Glutamatergic neuron (in vitro differentiated cells): ENCODE measurements around the gene SEMG2. TPM values are rescaled to one million over a fixed set of nuclear protein-coding genes. Genes with fewer than 3 reads are reported as not detected.

Experiments used
- DNase-seq: peaks from one replicate; pipeline ENCODE4 v3.0.0; 2022
- H3K27ac Mint-ChIP-seq: one replicate; pipeline ENCODE4 v1.8.0; 2020; ENCODE audit warnings: mild to moderate bottlenecking, mixed read lengths, inconsistent platforms; ENCODE audit not compliant: unreplicated experiment
- H3K27me3 Mint-ChIP-seq: one replicate; pipeline ENCODE4 v1.8.0; 2020; ENCODE audit warnings: mild to moderate bottlenecking, moderate library complexity, mixed read lengths, inconsistent platforms; ENCODE audit not compliant: unreplicated experiment
- H3K36me3 Mint-ChIP-seq: one replicate; pipeline ENCODE4 v1.8.0; 2020; ENCODE audit warnings: mild to moderate bottlenecking, mixed read lengths, inconsistent platforms; ENCODE audit not compliant: unreplicated experiment
- H3K4me1 Mint-ChIP-seq: one replicate; pipeline ENCODE4 v1.8.0; 2020; ENCODE audit warnings: mild to moderate bottlenecking, low read depth, mixed read lengths, inconsistent platforms; ENCODE audit not compliant: unreplicated experiment
- H3K4me3 Mint-ChIP-seq: one replicate; pipeline ENCODE4 v1.8.0; 2020; ENCODE audit warnings: mild to moderate bottlenecking, mixed read lengths, inconsistent platforms; ENCODE audit not compliant: unreplicated experiment
- H3K9me3 Mint-ChIP-seq: one replicate; pipeline ENCODE4 v1.8.0; 2020; ENCODE audit warnings: mild to moderate bottlenecking, moderate library complexity, mixed read lengths, inconsistent platforms; ENCODE audit not compliant: unreplicated experiment
- CTCF ChIP-seq: fragments of 200-600 bp; sonication (generic); IDR thresholded peaks from one replicate; pipeline ENCODE4 v1.5.0; 2021; ENCODE audit not compliant: partially characterized antibody, unreplicated experiment
- total RNA-seq: library from RNA; stranded (reverse); fragmentation: NEBNext Ultra II Directional; extraction: Animal tissue kit (Norgen Biotek cat#: 25700); gene quantifications from one replicate; pipeline ENCODE4 v1.2.1, GENCODE V29; 2021; ENCODE audit not compliant: unreplicated experiment

The SEMG2 gene
- total RNA-seq, 1 donor from 2014 or later, result not detected

- Mint-ChIP-seq H3K9me3 (no peaks in the 10 kb centered on the region), H3K4me1 (peaks cover 4% of the 10 kb centered on the region), H3K27me3 (no peaks in the 10 kb centered on the region), H3K27ac (no peak overlapping the region), H3K4me3 (no peak overlapping the region), H3K36me3 (no peaks in the 10 kb centered on the region)
- no peak for TF ChIP-seq CTCF
- no peak for DNase-seq
Observed at GRCh38 chr20:45211569-45212474, 9.4 kb upstream of the SEMG2 start.

DNA sequence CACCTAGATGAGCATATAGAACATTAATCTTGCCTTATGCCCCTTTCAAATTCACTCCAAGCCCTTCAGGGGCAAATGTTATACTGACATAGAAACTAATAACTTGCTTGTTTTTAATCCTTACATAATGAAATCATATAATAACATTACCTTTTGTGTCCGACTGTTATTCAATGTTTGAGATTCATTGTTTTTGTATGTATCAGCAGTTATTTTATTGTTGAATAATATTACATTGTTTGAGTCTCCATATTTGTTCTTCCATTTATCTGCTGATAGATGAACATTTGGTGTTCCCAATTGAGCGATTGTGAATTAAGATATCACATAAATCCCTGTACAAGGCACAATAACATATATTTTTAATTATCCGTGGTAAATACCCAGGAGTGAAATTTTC lies 8.3 kb upstream of the SEMG2 start:
- no peak for TF ChIP-seq CTCF
- no peaks in the 10 kb centered on the region for H3K36me3 Mint-ChIP-seq
- H3K4me3 Mint-ChIP-seq, result no peak overlapping the region
- H3K27ac Mint-ChIP-seq, result no peak overlapping the region
- H3K27me3 Mint-ChIP-seq, result no peaks in the 10 kb centered on the region
- H3K4me1 Mint-ChIP-seq, result peaks cover 4% of the 10 kb centered on the region
- DNase-seq, result no peak
- no peaks in the 10 kb centered on the region for H3K9me3 Mint-ChIP-seq

GRCh38 chr20:45218124-45218523 lies 3.0 kb upstream of the SEMG2 start:
- no peaks in the 10 kb centered on the region for H3K9me3 Mint-ChIP-seq
- DNase-seq, result no peak
- no peak overlapping the region for H3K27ac Mint-ChIP-seq
- H3K4me3 Mint-ChIP-seq, result no peak overlapping the region
- TF ChIP-seq CTCF, result no peak
- no peaks in the 10 kb centered on the region for H3K27me3 Mint-ChIP-seq
- no peaks in the 10 kb centered on the region for H3K36me3 Mint-ChIP-seq
- no peaks in the 10 kb centered on the region for H3K4me1 Mint-ChIP-seq

DNA sequence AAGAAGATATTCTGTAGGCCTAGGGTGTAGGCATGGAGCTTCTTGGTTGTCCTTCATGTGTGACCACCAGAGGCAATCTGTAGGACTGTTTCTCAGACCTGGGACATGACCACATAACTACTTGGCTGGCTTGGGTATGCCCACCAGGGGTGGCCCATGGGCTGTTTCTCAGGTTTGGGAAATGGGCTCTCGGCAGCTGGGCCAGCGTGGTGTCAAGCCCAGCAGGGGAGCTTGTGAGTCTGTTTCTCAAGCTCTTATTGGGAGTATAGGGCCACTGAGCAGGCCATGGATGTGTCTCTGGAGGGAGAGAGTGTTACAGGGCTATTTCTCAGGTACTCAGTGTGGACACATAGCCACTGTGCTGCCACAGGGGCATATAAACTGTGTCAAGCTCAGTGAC lies 2.5 kb upstream of the SEMG2 start:
- Mint-ChIP-seq H3K27me3 (no peaks in the 10 kb centered on the region), H3K9me3 (no peaks in the 10 kb centered on the region), H3K4me3 (no peak overlapping the region), H3K27ac (no peak overlapping the region), H3K4me1 (no peaks in the 10 kb centered on the region), H3K36me3 (no peaks in the 10 kb centered on the region)
- TF ChIP-seq CTCF, result no peak
- no peak for DNase-seq

DNA sequence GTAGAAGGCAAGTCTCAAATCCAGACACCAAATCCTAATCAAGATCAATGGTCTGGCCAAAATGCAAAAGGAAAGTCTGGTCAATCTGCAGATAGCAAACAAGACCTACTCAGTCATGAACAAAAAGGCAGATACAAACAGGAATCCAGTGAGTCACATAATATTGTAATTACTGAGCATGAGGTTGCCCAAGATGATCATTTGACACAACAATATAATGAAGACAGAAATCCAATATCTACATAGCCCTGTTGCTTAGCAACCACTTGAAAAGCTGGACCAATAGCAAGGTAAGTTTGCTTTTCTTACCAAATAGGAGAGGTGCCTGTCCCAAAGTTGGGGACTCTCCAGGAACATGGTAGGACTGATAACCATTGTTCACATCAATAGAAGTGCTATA lies 2.0 kb downstream of the SEMG2 start:
- Mint-ChIP-seq H3K36me3 (no peaks in the 10 kb centered on the region), H3K27ac (no peak overlapping the region), H3K4me3 (no peak overlapping the region), H3K4me1 (no peaks in the 10 kb centered on the region), H3K27me3 (no peaks in the 10 kb centered on the region), H3K9me3 (no peaks in the 10 kb centered on the region)
- TF ChIP-seq CTCF, result no peak
- no peak for DNase-seq
